Nephron progenitor cell (in vitro differentiated cells): ENCODE measurements around the gene MYT1.

Source experiments
- DNase-seq: peaks from one replicate; pipeline ENCODE4 v3.0.0; 2021
- H3K27ac Mint-ChIP-seq: 2 replicates; pipeline ENCODE4 v1.8.0; 2021; ENCODE audit warnings: mild to moderate bottlenecking, moderate library complexity, mixed read lengths
- H3K27me3 Mint-ChIP-seq: 2 replicates; pipeline ENCODE4 v1.8.0; 2021; ENCODE audit warnings: mild to moderate bottlenecking, low read depth, mixed read lengths; ENCODE audit not compliant: poor library complexity
- H3K36me3 Mint-ChIP-seq: 2 replicates; pipeline ENCODE4 v1.8.0; 2021; ENCODE audit warnings: low read depth, mixed read lengths
- H3K4me1 Mint-ChIP-seq: 2 replicates; pipeline ENCODE4 v1.8.0; 2021; ENCODE audit warnings: mixed read lengths
- H3K4me3 Mint-ChIP-seq: 2 replicates; pipeline ENCODE4 v1.8.0; 2021; ENCODE audit warnings: mild to moderate bottlenecking, moderate library complexity, mixed read lengths
- H3K9me3 Mint-ChIP-seq: 2 replicates; pipeline ENCODE4 v1.8.0; 2021; ENCODE audit warnings: mild to moderate bottlenecking, moderate library complexity, mixed read lengths
- CTCF ChIP-seq: fragments of 200-600 bp; sonication (generic); IDR thresholded peaks from 2 replicates; pipeline ENCODE4 v1.5.0; 2021; ENCODE audit warnings: antibody characterized with exemption

MYT1 gene

GRCh38 chr20:64160118-64160517, 4.1 kb upstream of the MYT1 start:
- H3K27me3 Mint-ChIP-seq = peaks cover 76% of the 10 kb centered on the region
- H3K4me3 Mint-ChIP-seq = no peak overlapping the region
- DNase-seq = no peak
- peaks cover 19% of the 10 kb centered on the region for H3K4me1 Mint-ChIP-seq
- H3K9me3 Mint-ChIP-seq = no peaks in the 10 kb centered on the region
- H3K27ac Mint-ChIP-seq = no peak overlapping the region
- no peaks in the 10 kb centered on the region for H3K36me3 Mint-ChIP-seq
- TF ChIP-seq CTCF = no peak

- peaks cover 81% of the 10 kb centered on the region for H3K27me3 Mint-ChIP-seq
- H3K4me1 Mint-ChIP-seq = peaks cover 15% of the 10 kb centered on the region
- H3K27ac Mint-ChIP-seq = no peak overlapping the region
- no peaks in the 10 kb centered on the region for H3K36me3 Mint-ChIP-seq
- no peak for TF ChIP-seq CTCF
- H3K4me3 Mint-ChIP-seq = no peak overlapping the region
- no peaks in the 10 kb centered on the region for H3K9me3 Mint-ChIP-seq
- peak; percentile 27 for DNase-seq
These were observed 3.5 kb upstream of the MYT1 start for GRCh38 chr20:64160526-64161355.

GRCh38 chr20:64161356-64162238, 2.7 kb upstream of the MYT1 start:
- peak; percentile 84 for DNase-seq
- Mint-ChIP-seq H3K4me1 (peaks cover 7% of the 10 kb centered on the region), H3K27me3 (peaks cover 86% of the 10 kb centered on the region), H3K9me3 (no peaks in the 10 kb centered on the region), H3K27ac (no peak overlapping the region), H3K4me3 (no peak overlapping the region), H3K36me3 (no peaks in the 10 kb centered on the region)
- no peak for TF ChIP-seq CTCF

GRCh38 chr20:64162239-64162910, 1.9 kb upstream of the MYT1 start:
- Mint-ChIP-seq H3K27me3 (peaks cover 89% of the 10 kb centered on the region), H3K4me1 (peaks cover 12% of the 10 kb centered on the region), H3K36me3 (no peaks in the 10 kb centered on the region), H3K9me3 (no peaks in the 10 kb centered on the region), H3K4me3 (no peak overlapping the region), H3K27ac (no peak overlapping the region)
- DNase-seq = no peak
- no peak for TF ChIP-seq CTCF

GRCh38 chr20:64163776-64164122, 503 bp upstream of the MYT1 start:
- no peak overlapping the region for H3K4me3 Mint-ChIP-seq
- no peak for TF ChIP-seq CTCF
- peaks cover 89% of the 10 kb centered on the region for H3K27me3 Mint-ChIP-seq
- H3K4me1 Mint-ChIP-seq = peaks cover 21% of the 10 kb centered on the region
- H3K9me3 Mint-ChIP-seq = no peaks in the 10 kb centered on the region
- H3K36me3 Mint-ChIP-seq = no peaks in the 10 kb centered on the region
- DNase-seq = no peak
- no peak overlapping the region for H3K27ac Mint-ChIP-seq
